GM12873 (cell line): ENCODE measurements around the gene CHID1.

ENCODE experiments used
- TF ChIP-seq, protein P1 (sequence below): IDR thresholded peaks from 2 replicates; pipeline ENCODE4 v1.5.1; 2012; ENCODE audit warnings: low read depth, mild to moderate bottlenecking, moderate library complexity, low read length, control low read depth; ENCODE audit not compliant: insufficient read depth; ENCODE audit errors: missing control alignments

CHID1 gene

GRCh38 chr11:893008-893654 lies 17.5 kb downstream of the CHID1 start:
- TF ChIP-seq, protein P1, sequence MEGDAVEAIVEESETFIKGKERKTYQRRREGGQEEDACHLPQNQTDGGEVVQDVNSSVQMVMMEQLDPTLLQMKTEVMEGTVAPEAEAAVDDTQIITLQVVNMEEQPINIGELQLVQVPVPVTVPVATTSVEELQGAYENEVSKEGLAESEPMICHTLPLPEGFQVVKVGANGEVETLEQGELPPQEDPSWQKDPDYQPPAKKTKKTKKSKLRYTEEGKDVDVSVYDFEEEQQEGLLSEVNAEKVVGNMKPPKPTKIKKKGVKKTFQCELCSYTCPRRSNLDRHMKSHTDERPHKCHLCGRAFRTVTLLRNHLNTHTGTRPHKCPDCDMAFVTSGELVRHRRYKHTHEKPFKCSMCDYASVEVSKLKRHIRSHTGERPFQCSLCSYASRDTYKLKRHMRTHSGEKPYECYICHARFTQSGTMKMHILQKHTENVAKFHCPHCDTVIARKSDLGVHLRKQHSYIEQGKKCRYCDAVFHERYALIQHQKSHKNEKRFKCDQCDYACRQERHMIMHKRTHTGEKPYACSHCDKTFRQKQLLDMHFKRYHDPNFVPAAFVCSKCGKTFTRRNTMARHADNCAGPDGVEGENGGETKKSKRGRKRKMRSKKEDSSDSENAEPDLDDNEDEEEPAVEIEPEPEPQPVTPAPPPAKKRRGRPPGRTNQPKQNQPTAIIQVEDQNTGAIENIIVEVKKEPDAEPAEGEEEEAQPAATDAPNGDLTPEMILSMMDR = no peak

DNA sequence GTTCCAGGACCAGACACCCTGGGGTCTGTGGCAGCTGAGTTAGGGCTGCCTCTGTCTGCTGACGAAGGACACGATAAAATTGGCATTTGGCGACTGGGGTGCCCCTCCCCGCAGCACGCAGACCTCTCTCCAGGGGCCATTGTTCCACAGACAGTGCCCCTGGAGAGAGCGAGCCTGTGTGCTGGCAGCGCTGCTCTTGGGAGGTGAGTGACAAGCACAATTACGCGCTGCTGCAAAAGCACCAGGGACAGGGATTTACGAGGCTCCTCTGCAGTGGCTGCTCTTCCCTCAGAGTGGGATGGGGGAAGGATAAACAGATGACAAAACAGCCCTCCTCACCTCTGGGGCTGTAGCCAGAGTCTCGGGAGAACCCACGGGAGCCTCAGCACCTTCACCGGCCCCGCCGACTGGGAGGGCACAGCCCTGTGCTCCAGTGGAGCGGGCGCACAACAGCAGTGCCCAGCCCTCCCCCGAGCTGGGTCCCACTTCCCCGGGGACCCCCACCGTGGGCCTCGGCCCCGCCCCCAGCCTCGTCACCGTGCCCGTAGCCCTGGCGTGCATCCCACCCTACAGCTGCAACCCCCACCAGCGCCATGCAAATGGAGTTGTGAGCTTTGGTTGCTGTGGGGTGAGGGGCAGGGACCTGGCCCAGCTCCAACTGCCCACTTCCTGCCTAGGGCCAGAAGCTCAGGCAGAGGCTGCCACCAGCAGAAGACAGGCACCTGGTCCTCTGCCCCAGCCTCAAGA lies 19.6 kb downstream of the CHID1 start:
- TF ChIP-seq, protein P1 = no peak

DNA sequence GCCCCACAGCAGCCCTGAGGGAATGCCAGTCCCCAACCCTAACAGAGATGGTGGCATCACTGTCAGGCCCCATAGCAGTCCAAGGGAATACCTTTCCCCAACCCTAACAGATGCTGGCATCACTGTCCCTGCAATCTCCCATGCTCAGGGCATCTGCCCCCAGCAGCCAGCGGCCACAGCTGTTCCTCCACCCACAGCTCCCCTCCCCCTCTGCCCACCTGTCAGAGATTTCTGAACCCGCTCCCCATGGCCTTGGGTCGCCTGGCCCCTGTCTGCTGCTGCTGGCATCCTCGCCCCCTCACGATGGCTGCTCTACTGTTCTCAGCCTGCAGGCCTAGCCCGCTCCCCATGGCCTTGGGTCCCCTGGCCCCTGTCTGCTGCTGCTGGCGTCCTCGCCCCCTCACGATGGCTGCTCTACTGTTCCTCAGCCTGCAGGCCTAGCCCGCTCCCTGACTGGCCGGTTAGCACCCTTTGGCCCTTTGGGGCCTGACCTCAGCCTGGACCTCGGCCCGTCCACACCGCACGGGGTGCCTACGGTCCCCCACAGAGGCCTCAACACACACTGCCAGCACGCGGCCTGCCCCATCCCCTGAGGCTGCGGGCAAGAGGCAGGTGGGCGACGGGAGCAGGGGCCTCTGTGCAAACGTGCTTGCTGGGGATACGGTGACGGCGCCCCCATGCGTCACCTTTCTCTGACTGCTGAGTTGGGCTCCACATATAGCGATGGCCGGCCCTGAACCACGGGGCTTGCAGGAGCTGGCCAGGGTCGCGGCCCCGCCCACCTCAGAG lies 20.7 kb downstream of the CHID1 start:
- TF ChIP-seq, protein P1 = no peak

DNA sequence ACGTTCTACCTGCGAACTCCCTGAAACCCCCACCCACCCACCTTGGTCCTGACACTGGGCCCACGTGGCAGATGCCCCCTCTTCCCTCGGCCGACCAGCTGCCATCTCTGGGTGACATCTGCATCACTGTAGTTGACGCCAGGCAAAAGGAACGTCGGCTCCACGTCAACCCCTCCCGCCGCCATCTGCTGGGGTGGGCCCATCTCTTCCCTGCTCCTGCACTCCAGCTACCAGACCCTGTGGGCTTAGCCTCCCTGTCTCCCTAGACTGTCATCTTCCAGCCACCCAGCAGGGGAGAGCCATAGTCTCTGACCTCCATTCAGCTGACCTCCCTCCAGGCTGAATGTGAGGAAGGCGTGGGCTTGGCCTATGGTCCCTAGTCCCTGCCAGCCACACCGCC lies 21.4 kb downstream of the CHID1 start:
- TF ChIP-seq, protein P1 = no peak

GRCh38 chr11:888310-889212 lies 22.0 kb downstream of the CHID1 start:
- TF ChIP-seq, protein P1 = no peak

DNA sequence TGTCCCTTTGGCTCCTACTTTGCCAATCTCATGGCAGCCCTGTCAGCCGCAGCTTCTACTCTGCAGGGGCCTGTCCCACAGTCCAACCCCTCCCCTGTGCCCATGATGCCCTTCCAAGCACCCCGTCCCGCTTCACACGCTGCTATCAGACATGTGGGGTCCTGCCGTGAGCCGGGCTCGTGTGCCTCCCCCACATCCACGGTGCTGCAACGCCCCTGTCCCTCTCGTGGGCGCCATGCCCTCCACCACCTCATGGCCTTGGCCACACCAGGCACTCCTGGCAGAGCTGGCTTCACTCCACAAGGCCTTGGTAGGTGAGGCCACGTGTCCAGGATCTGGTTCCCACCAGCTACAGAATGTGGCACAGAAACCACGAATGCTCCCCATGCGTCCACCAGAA lies 23.0 kb downstream of the CHID1 start:
- TF ChIP-seq, protein P1 = no peak
